GM12873 (cell line): ENCODE results near the gene SEZ6.

Experiments used
- CTCF ChIP-seq: IDR thresholded peaks from 2 replicates; pipeline ENCODE4 v1.5.1; 2012; ENCODE audit warnings: low read depth, mild to moderate bottlenecking, moderate library complexity, low read length, control low read depth; ENCODE audit not compliant: insufficient read depth; ENCODE audit errors: missing control alignments

SEZ6 gene

DNA sequence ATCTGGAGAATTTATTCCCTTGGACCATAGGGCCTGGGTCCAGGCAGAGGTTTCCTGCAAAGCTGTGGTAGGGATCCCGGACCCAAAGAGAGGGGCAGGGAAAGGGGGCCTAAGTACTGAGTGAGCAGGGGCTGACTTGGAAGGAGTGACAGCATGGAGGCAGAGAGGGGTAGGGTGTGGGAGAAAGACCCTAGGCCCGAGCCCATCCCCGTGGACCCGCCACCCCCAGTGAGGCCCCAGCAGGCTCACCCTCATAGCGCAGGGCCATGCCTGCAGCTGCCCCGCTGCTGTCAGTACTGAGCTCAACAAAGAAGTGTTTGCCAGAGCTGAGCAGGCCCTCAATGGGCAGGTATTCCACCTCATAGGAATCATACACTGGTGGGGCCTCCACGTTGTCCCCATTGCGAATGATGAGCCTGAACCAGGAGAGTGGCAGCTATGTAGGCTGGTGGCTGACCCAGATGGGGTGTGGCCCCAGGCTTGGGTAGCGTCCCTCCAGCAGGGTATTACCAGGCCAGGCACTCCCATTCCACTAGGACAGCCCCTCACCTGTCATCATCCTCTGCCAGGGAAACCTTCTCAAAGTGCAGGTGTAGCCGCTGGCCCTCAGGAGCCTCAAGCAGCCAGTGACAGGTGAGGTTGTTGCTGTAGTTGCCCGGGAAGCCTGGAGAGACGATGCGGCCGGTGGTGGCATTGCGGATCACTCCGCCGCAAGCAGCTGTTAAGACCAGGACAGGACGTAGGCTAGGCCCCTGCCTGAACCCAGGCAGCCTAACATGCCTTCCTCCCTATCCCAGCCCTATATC lies 45.4 kb downstream of the SEZ6 start:
- TF ChIP-seq CTCF: no peak

GRCh38 chr17:28959471-28959871 lies 46.4 kb downstream of the SEZ6 start:
- TF ChIP-seq CTCF: no peak

GRCh38 chr17:28958820-28959455 lies 46.9 kb downstream of the SEZ6 start:
- TF ChIP-seq CTCF: no peak

DNA sequence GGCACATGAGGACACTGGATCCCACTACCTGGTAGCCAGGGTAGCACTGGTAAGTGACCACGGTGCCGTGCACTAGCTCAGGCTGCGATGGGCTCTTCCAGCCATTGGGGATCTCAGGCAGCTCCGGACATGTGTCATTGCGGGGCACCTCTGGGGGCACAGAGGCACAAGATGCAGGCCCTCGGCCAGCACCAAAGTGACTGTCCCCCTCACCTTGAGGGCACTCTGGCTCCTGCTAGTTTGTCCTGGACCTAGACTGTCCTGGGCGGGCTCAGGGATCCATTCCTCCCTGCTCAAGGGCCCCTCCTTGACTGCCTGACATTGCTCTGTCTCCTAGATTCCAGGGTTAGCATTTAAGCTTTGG lies 47.9 kb downstream of the SEZ6 start:
- no peak for TF ChIP-seq CTCF

DNA sequence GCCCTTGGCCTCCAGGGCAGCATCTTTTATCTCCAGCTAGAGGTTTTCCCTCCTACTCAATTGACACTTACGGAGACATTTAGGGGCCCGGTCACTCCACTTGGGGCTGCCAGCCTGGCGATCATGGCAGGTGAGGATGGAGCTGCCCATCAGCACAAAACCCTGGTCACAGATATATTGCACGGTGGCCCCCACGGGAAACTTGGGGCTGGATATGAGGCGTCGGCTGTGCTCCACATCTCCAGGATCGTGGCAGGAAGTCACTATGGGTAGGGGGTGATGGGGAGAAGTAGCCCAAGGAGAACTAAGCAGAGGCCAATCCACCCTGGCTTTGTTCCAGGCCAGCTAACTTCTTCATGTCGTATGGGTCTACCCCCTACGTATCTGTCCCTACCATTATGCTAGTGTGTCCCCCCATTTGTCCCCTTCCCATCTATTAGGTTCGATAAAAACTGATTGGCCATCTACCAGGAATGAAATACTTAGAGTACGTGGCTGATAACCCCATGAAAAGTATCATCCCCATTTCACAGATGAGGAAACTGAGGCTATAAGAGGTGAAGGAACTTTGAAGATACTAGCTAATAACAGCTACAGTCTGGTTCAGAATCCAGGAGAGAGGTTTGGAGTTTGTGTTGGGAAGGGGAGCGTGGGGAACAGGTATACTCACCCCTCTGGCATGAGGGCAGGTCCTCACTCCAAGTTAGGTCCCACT lies 48.4 kb downstream of the SEZ6 start:
- no peak for TF ChIP-seq CTCF

DNA sequence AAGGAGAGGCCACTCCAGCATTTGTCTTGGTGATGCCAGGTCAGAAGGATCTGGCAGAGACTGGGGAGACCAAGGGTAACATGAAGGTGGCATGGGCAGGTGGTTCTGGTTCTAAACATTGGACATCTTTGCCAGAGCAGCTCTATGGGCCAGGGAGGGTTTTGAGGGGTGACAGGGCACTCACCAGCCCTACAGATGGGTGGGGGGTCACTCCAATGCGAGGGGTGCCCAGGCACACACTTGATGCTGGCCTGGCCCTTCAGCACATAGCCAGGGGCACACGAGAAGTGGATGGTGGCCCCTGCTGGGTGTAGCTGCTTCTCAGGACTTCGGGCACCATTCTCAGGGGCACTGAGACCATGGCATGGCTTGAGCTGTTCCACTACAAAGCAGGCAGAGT lies 49.0 kb downstream of the SEZ6 start:
- no peak for TF ChIP-seq CTCF

DNA sequence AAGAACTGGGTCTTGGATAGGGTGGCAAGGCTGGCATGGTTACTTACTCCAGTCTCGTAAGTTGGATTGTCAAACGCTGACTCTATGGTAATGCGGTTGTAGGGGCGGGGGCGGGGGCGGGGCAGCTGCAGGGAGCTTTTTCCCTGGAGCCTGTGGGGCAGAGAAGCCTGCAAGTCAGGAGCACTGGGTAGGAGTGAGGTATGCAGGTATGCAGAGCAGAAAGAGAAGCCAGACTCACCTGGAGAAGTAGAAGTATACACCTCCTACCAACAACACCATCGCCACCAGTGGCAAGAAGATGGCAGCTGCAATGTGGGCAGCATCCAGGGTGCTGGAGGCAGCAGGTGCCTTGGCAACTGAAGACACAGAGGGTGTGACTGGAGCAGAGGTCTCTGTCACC lies 49.7 kb downstream of the SEZ6 start:
- no peak for TF ChIP-seq CTCF
